ENCODE results near the gene CLSTN2.

- TF ChIP-seq CTCF (IDR thresholded peaks at IDR 0.05) (no peak), POLR2A (IDR thresholded peaks at IDR 0.05) (no peak)
These were observed 675.6 kb downstream of the CLSTN2 start for GRCh38 chr3:140610544-140610943.

Data from tibial nerve (tissue), 3 donors.